ENCODE results near the gene CCDC86.

Gene CCDC86

GRCh38 chr11:60854140-60854846, 12.4 kb downstream of the CCDC86 start:
- no peak for DNase-seq

GRCh38 chr11:60854847-60855725, 13.2 kb downstream of the CCDC86 start:
- DNase-seq, result no peak

DNA sequence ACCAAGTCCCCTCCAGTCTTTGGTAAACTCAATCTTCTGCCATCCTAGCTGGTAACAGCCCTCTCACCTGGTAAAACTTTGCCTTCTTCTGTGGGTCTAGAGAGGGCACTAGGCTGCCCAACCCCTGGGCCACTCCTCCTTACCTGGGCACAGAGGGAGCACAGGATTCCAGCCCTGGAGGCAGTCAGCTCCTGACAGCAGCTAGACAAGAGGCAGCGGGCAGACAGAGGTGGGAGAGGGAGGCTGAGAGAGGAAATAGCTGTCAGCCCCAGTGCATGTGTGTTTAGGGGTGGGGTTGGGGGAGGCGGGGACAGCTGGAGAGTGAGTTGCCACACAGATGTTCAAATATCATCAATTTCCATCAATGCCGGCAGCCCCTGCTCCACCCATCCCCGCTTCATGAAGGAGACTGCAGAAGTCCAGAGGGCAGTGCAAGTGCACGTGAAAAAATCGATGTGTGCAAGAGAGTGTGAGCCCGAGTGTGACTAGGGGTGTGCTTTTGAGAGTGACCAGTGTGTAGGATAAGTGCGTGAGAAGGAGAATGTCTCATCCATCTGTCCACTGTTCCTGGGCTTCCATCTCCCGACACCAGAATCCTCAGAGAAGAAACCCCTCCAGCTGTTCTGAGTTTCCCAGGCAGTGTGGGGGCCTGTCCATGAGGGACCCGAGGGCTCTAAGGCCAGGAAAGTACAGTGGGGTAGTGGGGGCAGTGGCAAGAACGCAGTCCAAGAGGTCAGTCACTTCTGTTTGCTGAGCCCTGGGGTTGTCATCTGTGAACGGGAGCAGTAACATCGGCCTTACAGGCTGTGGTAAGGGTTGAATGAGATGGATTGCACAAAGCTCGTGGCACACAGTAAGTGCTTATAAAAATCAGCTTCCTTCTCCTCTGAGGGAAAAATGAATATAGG, 14.1 kb downstream of the CCDC86 start, which contains the start of gene PTGDR2:
PTGDR2 (minus strand) TSS at position 225 of the 908 bp plus-strand sequence. CDS start 2,228 bp downstream, outside the sequence.
- DNase-seq, result no peak

DNA sequence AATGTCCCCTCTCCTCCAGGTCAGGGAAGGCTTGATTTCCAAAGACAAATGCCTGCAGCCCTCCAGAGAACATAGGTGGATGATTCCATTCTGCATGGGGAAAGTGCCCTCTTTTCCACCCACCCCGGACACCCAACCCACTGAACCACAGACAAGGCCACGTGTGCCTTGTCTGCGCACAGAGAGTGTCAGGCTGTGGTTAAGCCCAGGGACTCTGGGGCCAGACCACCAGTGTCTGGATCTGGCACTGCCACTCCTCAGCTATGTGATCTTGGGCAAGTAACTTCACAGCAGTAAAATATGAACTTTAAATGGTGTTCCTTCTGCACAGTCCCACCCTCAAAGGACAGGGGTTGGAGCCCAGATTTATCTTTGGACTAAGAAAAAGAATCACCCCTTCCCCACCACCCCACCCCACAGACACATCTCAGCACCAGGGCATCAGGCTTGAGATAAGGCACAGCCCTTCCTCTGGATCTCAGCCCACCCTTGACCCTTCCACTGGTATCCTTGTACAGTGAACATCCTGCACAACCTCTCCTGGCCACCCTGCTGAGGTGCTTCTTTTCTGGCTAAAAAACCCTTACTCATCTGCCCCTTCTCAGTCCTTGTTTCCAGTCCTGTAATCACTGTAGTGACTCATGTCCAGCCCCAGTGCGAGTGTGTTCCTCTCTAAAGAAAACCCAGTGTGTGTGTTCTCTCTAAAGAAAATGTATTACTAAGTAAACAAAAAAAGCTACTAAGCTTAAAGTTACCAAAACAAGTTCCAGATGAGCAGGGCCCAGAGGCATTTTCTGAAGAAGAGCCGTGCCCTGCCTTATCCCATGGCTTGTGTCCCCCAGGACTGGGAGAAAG, 15.7 kb downstream of the CCDC86 start:
- DNase-seq, result no peak

- DNase-seq, result no peak
Observed at GRCh38 chr11:60858236-60858635, 16.3 kb downstream of the CCDC86 start.

DNA sequence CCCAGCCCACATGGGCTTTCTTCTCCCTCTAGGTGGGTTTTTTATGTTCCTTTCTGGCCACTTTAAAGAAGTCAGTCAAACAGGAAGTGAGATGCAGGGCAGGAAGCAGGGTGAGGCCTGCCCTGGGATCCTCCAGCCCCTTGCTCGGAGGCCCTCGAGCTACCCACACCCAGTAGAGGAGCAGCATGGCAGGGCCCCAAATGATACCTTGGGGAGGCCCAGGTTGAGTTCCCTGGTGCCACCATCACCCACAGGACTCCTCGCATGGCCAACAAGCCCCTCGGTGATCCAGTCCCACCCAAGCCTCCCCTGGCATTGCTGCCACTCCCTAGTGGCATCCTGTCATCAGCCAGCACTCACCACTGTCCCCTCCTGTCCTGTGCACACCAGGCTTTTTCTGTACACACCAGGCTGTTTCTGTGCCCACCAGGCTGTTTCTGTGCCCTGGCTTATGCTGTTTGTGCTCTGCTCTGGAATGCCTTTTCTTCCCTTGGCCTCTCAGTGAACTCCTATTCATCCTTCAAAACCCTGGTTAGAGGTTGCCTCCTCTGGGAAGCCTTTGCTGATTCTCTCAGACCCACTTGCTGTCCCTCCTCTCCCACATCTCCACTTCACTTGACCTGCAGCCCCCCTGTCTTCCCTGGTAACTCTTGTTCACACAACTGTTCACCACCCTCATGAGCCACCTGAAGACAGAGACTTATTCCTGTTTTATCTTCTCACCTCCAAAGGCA, 17.0 kb downstream of the CCDC86 start:
- no peak for DNase-seq

GRCh38 chr11:60859616-60860250, 17.8 kb downstream of the CCDC86 start:
- DNase-seq, result no peak

- DNase-seq, result no peak
Observed at GRCh38 chr11:60860943-60861342, 19.0 kb downstream of the CCDC86 start.

- no peak for DNase-seq
Observed at GRCh38 chr11:60862171-60862570, 20.3 kb downstream of the CCDC86 start.

- DNase-seq, result no peak
Observed at GRCh38 chr11:60863550-60864521, 21.9 kb downstream of the CCDC86 start.

DNA sequence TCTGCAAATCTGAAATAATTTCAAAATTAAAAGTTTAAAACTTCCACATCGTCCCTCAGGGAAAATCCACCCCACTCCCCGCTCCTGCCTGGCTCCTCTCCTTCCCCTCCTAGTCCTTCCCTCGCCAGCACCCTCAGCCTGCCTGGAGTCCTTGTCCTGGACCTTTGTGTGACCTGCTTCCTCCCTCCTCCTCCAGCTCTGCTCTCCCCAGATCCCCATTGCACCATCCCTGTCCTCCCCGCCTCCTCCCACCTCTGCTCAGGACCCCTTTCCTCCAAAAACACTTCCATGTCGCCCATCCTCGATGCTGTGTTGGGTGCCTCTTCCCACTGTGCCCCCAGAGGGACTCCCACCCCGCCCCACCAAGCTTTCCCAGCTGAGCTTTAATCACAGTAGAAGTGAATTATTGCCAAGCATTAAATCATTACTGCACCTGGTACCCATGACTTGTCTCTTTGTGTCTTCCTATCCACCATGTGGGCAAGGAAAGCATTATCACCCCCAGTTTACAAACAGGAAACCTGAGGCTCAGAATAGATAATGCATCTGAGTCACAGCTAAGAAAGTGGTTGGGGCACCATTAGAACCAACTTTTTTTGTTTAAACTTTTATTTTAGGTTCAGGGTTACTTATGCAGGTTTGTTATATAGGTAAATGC, 23.1 kb downstream of the CCDC86 start:
- DNase-seq, result no peak

GRCh38 chr11:60866911-60867870, 25.3 kb downstream of the CCDC86 start, which contains the start of gene ZP1:
Gene ZP1 (plus strand): TSS chr11:60867542. CDS start chr11:60867562, 20 bp downstream.
- DNase-seq, result no peak

DNA sequence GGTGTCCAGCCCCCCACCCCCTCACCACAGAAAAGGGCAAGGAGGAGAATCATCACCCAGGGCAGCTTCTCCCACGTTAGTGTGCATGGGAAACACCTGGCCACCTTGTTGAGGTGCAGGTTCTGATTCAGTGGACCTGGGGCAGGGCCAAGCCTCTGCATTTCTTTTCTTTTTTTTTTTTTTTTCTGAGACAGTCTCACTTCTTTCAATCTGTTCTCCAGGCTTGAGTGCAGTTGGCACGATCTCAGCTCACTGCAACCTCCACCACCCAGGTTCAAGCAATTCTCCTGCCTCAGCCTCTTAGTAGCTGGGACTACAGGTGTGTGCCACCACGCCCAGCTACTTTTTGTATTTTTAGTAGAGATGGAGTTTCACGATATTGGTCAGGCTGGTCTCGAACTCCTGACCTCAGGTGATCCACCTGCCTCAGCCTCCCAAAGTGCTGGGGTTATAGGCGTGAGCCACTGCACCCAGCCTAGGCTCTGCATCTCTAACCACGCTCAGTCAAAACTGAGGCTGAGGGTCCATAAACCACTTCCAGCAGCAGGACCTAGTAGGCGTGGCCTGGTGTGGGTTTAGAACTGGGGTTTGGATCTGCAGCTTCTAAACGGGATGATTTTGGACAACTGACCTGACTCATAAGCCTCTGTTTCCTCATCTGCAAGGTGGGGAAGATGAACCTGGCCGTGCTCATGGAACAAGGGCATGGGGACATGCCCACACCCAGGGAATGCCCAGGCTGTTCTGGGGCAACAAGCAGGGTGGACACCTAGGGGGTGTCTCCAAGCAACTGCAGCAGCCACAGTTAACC, 26.2 kb downstream of the CCDC86 start:
- no peak for DNase-seq

DNA sequence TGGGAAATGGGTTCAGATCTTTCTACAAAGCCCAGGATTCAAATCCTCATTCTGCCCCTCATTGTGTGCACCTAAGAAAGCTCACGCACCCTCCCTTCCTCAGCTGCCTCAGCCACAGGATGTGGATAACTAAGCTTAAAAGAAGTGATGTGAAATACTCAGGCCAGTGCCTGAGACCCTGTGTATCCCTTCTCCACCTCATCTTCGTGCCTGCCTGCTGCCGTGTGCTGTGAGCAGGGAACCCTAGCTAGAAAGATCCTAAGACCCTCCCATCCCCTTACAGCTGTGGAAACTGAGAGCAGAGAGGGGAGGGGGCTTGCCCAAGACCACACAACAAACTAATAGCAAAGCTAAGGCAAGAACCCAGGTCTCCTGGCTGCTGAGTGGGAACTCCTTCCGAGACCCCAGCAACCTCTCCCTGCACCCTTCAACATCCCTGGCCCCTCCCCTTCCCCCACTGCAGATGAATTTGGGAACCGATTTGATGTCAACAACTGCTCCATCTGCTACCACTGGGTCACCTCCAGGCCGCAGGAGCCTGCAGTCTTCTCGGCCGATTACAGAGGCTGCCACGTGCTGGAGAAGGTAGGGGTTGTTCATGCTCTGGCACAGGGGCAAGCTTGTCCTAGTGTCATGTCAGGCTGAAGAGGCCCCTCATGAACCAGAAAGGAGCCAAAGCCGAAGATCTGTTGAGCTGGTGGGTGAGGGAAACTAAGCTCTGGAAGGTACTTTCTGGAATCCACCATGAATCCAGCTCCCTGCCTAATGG, 27.0 kb downstream of the CCDC86 start:
- DNase-seq, result no peak

DNA sequence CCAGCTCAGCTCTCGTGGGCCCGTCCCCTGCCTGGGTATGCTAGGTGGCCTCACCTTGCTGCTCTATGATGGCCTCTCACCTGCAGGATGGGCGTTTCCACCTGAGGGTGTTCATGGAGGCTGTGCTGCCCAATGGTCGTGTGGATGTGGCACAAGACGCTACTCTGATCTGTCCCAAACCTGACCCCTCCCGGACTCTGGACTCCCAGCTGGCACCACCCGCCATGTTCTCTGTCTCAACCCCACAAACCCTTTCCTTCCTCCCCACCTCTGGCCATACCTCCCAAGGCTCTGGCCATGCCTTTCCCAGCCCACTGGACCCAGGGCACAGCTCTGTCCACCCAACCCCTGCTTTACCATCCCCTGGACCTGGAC, 27.5 kb downstream of the CCDC86 start:
- no peak for DNase-seq

GRCh38 chr11:60870276-60870675, 28.4 kb downstream of the CCDC86 start:
- DNase-seq, result no peak

Data from KG1 (cell line).